GM12873 (cell line): ENCODE results near the gene GDF3.

Experiments used
- CTCF ChIP-seq: IDR thresholded peaks from 2 replicates; pipeline ENCODE4 v1.5.1; 2012; ENCODE audit warnings: low read depth, mild to moderate bottlenecking, moderate library complexity, low read length, control low read depth; ENCODE audit not compliant: insufficient read depth; ENCODE audit errors: missing control alignments

Gene GDF3

GRCh38 chr12:7656121-7656520 is 39.5 kb downstream of the GDF3 start:
- TF ChIP-seq CTCF = no peak

GRCh38 chr12:7650091-7650490 is 45.5 kb downstream of the GDF3 start:
- no peak for TF ChIP-seq CTCF

GRCh38 chr12:7647071-7647470 is 48.5 kb downstream of the GDF3 start:
- no peak for TF ChIP-seq CTCF

GRCh38 chr12:7646178-7646475 is 49.4 kb downstream of the GDF3 start:
- TF ChIP-seq CTCF = peak; percentile 5

GRCh38 chr12:7645395-7646177 is 50.0 kb downstream of the GDF3 start:
- TF ChIP-seq CTCF = peak; percentile 82

GRCh38 chr12:7642876-7643309 is 52.7 kb downstream of the GDF3 start:
- peak; percentile 61 for TF ChIP-seq CTCF

GRCh38 chr12:7642287-7642686 is 53.3 kb downstream of the GDF3 start:
- TF ChIP-seq CTCF = no peak
